GM10248 (cell line): ENCODE measurements around the gene OTUD7B.
A peak's percentile ranks its signal among the peaks of the same experiment; 100 is the strongest.

Source experiments
- CTCF ChIA-PET: fragments of 300-600 bp; sonication (Branson Sonifier 250); formaldehyde crosslinking; extraction: SDS; loops from one replicate; lab custom pipeline; 2021; ENCODE audit warnings: antibody characterized with exemption; lab: Yijun Ruan, JAX
- POLR2A ChIA-PET: fragments of 350-650 bp; sonication (Branson Sonifier 250); formaldehyde crosslinking; extraction: SDS; loops from one replicate; lab custom pipeline; 2020; ENCODE audit warnings: antibody characterized with exemption; lab: Yijun Ruan, JAX
- DNase-seq: peaks from one replicate; pipeline ENCODE4 v3.0.0; 2012; ENCODE audit errors: extremely low spot score
- TF ChIP-seq, protein P1 (sequence below): IDR thresholded peaks from 2 replicates; pipeline ENCODE4 v1.5.1; 2012; ENCODE audit warnings: mild to moderate bottlenecking, low read depth; ENCODE audit errors: extremely low read depth, missing control alignments, control extremely low read depth

OTUD7B gene

DNA sequence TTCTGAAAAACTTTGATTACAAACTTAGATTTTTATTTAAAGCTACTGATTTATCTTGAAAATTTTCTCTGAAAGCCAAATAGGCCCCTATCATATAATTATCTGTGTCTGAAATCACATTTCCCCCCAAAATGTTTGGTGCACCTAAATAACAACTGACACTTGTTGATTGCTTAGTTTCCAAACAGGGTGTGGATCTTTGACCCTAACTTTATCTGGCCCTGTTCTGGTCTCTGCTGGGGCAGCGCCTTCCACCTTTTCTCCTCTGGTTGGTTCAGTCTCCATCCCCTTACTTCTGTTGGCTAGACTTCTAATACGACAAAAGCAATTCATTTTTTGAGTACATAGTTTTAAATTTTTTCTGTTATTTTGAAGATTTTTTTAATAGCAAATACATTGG, 10.2 kb upstream of the OTUD7B start:
- CTCF ChIA-PET: interaction anchor here (1.2 to 1.5 kb wide), 2 partner anchors 16 to 17 kb away, joined by 3 to 4 read pairs; no protein-coding TSS in a partner anchor
- TF ChIP-seq, protein P1, sequence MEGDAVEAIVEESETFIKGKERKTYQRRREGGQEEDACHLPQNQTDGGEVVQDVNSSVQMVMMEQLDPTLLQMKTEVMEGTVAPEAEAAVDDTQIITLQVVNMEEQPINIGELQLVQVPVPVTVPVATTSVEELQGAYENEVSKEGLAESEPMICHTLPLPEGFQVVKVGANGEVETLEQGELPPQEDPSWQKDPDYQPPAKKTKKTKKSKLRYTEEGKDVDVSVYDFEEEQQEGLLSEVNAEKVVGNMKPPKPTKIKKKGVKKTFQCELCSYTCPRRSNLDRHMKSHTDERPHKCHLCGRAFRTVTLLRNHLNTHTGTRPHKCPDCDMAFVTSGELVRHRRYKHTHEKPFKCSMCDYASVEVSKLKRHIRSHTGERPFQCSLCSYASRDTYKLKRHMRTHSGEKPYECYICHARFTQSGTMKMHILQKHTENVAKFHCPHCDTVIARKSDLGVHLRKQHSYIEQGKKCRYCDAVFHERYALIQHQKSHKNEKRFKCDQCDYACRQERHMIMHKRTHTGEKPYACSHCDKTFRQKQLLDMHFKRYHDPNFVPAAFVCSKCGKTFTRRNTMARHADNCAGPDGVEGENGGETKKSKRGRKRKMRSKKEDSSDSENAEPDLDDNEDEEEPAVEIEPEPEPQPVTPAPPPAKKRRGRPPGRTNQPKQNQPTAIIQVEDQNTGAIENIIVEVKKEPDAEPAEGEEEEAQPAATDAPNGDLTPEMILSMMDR: no peak
- POLR2A ChIA-PET: no interaction called here
- DNase-seq: no peak

DNA sequence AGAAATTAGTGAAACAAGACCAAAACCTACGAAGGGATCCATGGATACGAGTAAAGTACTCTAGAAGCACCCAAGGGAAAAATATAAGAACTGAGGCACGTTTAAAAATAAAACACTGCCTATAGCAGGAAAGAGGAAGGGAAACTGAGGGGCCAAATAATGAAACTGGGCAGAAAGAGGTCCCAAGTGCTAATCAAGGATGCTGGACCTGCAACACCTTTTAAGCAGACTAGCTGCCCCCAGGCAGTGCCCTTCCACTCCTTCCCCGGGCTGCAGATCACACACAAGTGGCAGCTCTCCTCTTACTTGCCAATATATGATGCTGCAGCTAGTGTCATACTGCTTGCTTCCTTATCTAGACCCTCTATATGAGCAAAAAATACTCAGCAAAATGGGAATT, 7.6 kb upstream of the OTUD7B start:
- POLR2A ChIA-PET: no interaction called here
- DNase-seq: peak; percentile 37
- TF ChIP-seq, protein P1: no peak
- CTCF ChIA-PET: interaction anchor here (0.8 to 1.5 kb wide), 3 partner anchors 36 to 147 kb away, joined by 4 to 6 read pairs (median 4); no protein-coding TSS in a partner anchor

DNA sequence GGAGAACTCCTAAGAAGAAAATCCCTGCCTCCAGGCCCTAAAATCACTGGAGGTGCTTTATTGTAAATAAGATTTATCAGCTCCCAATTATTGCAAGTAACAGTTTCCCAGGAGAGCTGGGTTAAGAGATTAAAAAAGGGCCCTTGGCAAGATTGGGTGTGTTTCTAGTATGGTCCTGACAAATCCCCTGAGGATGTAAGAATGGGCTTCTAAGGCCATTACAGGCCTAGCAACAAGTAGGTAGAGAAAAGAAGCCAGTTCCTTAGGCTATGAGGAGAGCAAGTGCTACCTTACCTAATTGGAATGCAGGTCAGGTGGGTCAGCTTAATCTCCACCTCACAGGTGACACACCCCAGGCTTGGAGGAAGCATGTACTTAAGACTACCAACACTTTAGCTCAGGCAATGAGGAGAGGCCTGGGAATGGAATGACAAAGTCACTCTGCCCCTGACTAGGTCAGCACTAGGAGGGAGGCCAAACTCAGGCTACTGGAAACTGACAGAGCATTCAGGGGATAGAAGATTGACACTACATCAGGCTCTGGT, 6.8 kb upstream of the OTUD7B start:
- TF ChIP-seq, protein P1: no peak
- no peak for DNase-seq
- ChIA-PET CTCF (interaction anchor here (1.3 to 1.8 kb wide), 2 partner anchors 13 to 55 kb away, joined by 3 to 5 read pairs; no protein-coding TSS in a partner anchor), POLR2A (no interaction called here)

DNA sequence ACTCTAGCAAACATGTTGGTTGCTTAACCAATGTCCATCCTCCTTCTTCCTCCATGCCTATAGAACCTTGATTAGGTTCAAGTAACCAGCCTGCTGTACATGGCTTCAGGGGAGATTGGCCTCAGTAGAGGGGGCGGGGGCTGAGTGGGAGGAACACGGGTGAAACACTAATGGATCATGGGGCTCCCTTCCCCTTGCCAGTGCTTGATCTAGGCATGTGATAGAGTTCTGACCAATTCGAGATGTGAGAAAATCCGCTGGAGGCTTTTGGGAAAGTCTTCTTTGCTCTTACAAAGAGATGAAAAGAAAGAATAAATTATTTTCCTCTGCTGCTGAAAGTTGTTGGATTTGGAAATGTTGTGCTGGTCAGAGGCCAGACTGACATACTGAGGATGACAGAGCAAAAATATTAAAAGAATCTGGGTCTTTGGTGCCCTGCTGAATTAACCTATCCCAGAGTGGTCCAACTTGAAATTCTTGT, 5.2 kb upstream of the OTUD7B start:
- ChIA-PET CTCF (no interaction called here), POLR2A (no interaction called here)
- no peak for DNase-seq
- TF ChIP-seq, protein P1: no peak

DNA sequence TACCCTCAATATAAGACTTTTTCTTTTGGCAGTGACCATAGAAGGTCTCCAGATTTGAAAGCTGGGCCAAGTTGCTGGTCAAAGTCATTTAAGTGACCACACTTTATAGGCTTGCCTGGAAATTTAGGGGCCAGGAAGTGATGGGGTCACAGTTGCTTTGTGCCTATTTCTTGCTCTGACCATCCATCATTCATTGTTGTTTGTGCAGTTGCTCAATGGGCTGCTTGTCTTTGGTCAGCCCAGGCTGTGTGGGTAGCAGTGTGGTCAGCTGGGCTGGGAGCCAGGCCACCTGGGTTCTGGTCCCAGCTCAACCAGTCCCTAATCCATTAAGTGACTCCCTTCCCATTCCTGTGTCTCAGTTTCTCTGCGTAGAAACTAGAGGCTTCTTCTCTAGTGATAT, 2.1 kb upstream of the OTUD7B start:
- TF ChIP-seq, protein P1: no peak
- ChIA-PET POLR2A (interaction anchor here (3.4 kb wide), 1 partner anchor 125 kb away, joined by 17 read pairs; a partner anchor contains a TSS), CTCF (interaction anchor here (1.0 to 7.0 kb wide), 13 partner anchors 10 to 158 kb away, joined by 3 to 42 read pairs (median 4); a partner anchor contains a TSS)
- DNase-seq: no peak

DNA sequence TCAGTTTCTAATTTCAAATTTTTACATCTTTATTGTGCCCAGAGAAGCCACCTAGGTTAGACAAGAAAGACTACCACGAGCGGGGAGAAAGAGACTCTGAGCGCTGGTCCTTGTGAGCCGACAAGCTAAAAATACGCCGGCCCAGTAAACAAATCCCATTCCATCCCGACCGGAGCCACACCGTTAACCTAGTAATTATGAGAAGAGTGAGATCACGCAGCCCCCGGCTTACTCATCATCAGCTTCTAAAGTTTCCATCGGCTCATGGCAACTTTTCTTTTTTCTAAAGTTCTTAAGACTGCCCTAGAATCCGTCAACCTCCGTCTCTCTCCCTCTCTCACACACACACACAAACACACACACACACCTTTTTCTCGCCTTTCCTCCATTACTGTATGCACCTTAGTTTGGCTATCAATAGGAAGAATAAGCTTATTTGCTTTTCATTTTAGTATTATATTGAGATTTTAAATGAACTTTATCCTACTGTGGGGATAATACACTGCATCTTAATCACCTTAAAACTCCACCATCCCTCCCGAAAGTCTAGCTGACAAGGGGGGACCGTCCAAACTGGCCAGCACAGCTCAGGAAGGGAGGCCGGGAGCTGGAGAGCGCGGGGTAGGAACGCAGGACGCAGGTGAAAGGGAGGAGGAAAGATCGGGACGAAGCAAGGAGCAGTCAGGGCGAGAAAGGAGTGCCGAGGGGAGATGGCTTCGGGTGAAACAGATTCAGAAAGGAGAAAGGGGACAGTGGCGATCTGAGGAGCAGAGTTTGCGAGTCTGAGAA, 728 bp downstream of the OTUD7B start:
- TF ChIP-seq, protein P1: no peak
- POLR2A ChIA-PET: interaction anchor here (1.4 to 3.4 kb wide), 2 partner anchors 15 to 123 kb away, joined by 3 to 17 read pairs; a partner anchor contains a TSS
- CTCF ChIA-PET: interaction anchor here (1.1 to 7.0 kb wide), 7 partner anchors 12 to 156 kb away, joined by 3 to 42 read pairs (median 3); no protein-coding TSS in a partner anchor
- no peak for DNase-seq
